ENCODE measurements around the gene ERFE.

ERFE gene

DNA sequence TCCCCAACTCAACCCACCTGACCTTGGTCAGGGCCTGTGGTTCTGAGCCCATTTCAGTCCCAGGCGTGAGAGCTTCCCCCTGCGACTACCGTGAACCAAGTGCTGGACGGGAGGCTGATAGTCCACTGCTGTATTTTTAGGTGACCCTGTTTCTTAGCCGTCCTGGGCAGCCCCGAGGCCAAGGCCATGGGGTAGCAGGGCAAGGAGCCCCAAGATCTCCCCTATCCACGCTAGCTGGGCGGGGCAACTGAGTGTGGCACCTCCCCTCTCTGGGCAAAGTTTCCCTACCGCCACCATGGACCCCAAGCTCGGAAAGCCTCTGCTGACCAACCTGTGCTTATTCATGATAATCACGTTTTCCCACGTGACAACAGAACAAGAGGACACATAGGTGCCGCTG, 20.9 kb upstream of the ERFE start:
- H3K4me3 ChIP-seq: no peak overlapping the region
- no peak overlapping the region for H3K27ac ChIP-seq

DNA sequence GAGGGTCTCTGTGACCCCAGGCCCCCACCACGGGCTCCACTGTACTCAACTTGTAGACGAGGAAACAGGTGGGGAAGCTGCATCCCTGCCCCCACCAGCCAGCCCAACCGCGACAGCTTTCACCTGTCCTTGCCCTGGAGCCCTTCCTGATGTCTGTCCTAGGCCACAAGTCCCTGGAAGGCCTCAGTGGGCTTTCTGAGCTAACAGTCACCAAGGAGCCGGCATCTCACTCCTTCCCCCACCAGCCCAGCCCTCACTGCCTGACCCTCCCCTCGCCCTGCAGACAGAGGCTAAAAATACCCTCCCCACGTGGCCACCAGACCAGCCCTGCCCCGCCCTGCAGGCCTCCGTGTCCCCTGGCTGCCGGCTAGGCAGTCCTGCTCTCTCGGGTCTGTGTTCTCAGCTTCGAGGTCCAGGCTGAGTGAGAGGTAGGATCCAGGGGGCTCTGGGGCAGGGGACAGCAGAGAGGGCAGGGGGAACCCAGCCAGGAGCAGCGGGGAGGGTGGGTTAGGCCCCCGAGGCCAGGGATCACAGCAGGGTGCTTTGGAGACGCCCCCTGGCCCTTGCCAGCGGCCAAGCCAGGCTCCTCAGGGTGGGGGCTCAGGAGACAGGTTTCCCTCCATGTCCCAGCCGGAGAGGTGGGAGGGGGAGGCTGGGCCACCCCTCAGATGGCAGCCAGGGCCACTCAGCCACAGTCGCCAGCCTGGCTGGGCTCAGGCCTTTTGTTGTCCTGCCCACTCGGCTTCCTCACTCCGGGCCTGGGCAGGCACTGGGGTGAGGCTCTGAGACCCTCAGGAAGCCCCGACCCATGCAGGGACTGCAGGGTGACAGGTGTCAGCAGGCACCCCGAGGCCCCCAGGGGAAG, 20.2 kb upstream of the ERFE start, which contains the start of gene KLHL30:
KLHL30 (plus strand) TSS at position 338 of the 865 bp plus-strand sequence. CDS start 2,087 bp downstream, outside the sequence.
- H3K4me3 ChIP-seq: no peak within 1 kb of the TSS
- no peak within 1 kb of the TSS for H3K27ac ChIP-seq

DNA sequence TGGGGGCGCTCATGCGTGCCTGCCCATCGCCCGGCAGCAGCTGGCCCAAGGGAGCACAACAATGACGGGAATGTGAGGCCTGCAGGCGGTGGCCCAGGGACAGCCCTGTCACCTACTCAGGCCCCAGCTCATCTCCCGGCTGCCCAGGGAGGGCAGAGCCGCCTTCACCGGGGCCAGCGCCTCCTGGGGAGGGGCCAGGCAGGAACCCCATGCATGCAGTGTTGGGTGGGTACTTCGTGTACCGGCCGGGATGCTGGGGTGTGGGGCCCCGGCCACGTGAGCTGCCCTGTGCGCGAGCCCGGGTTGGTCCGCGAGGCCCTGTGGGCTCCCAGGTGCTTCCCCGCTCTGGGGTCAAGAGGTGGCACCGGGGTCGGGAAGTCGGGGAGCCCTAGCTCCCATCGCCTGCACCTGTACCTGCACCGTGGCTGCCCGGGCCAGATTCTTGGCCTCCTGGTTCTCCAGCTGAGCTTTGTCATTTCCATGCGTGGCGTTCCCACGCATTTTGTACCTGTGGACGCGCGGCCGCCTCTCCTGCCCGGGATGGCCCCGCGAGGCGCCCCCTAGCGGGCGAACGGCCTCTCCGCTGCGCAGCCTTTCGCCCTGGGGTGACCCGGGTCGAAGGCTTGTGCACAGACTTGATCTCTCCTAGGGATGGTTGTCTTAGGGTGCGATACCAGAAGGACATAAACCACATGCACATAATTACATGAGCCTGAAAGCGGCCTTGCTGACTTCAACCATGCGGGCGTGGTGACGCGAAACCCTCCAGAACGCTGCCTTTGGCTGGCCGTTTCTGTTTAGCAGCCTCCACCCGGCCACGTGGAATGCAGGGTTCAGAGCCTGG, 19.4 kb upstream of the ERFE start:
- H3K4me3 ChIP-seq: no peak overlapping the region
- no peak overlapping the region for H3K27ac ChIP-seq

DNA sequence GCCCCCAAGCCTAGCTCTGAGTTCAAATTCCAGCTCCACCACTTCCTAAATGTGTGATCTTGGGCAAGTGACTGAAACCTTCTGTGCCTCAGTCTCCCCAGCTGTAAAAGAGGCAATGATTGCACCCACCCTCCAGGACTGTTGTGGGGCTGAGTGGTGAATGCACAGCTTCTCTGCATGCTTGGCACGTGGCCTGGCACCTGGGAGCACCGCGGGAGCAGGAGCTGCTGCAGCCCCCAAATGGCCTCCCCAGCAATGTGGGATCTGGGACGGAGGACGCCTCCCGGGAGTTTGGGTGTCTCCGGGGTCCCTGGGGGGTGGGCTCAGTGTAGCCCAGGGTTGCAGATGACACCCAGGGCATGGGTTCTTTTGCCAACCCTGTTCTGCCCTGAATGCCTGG, 18.7 kb upstream of the ERFE start:
- H3K4me3 ChIP-seq: no peak overlapping the region
- H3K27ac ChIP-seq: no peak overlapping the region

DNA sequence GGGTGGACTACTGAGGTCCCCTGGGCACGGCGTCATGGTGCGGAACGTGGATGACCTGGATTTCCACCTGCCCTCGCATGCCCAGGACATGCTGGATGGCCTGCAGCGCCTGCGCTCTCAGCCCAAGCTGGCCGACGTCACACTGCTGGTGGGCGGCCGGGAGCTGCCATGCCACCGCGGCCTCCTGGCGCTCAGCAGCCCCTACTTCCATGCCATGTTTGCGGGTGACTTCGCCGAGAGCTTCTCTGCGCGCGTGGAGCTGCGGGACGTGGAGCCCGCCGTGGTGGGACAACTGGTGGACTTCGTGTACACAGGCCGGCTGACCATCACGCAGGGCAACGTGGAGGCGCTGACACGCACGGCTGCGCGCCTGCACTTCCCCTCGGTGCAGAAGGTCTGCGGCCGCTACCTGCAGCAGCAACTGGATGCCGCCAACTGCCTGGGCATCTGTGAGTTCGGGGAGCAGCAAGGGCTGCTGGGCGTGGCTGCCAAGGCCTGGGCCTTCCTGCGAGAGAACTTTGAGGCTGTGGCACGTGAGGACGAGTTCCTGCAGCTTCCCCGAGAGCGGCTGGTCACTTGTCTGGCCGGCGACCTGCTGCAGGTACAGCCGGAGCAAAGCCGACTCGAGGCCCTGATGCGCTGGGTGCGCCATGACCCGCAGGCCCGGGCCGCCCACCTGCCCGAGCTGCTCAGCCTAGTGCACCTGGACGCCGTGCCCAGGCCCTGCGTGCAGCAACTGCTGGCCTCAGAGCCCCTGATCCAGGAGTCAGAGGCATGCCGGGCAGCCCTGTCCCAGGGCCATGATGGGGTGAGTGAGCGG, 17.8 kb upstream of the ERFE start:
- H3K4me3 ChIP-seq: no peak overlapping the region
- no peak overlapping the region for H3K27ac ChIP-seq

DNA sequence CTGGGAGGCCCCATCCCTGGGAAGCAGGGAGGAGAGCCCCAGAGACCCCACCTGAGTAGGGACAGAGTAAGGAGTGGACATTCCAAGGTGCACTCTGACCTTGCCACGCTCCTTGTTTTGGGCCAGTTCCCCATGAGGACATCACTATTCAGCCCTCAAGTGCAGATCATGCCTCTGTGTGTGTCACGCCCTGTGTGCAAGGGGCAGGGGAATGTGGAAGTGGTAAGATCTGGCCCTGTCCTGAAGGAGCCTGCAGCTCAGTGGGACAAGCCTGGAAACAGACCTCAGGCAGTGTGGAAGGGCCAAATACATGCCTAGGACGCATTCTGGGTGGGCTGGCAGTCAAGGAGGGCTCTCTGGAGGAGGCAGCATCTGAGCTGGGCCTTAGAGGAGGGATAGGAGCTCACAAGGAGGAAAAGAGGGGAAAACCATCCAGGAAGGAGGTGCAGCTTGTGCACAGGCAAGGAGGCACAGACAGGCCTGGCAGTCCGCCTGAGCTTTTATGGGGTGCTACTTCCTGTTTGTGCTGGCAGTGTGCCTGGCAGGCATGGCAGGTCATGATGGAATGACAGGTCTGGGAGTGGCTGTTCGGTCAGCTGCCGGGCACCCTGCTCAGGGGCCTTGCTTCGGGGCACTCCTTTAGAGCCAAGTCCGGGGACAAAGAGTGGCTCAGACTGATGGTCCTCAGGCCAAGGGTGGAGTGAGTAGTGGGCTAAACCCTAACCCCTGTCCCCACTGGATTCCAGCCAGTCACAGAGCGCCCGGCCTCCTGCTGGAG, 17.0 kb upstream of the ERFE start:
- no peak overlapping the region for H3K27ac ChIP-seq
- no peak overlapping the region for H3K4me3 ChIP-seq

DNA sequence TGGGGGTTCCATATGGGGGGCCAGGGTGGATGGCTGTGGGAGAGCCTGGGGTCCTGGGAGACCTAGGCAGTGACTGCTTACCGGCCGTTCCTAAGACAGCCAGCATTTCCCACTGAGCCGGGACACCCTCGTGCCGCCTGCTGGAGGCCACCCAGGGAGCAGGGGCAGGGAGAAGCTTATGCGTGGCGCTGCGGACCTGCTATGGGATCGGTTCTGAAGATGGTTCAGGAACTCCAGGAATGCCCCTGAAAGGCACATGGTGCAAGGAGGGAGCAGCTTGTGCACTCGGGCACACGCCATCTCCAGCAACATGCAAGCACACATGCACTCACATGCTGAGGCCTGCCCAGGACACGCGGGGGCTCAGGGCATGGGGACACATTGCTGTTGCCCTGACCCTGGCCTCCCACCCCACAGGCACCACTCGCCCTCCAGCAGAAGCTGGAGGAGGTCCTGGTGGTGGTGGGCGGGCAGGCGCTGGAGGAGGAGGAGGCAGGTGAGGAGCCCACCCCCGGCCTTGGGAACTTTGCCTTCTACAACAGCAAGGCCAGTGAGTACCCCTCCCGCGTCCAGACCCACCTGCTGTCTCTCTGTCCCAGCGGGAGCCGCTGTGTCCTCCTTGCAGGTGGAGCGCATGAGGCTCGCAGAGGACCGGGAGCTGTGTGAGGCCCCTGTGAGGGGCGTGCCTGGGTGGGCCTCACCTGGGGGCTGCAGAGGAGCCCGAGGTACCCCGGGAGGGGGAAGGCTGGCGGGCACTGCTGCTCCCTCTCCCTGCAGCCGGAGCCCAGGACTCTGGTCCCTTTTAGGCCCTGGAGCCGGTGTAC, 16.2 kb upstream of the ERFE start:
- Histone ChIP-seq H3K4me3 (no peak overlapping the region), H3K27ac (peak overlapping the region in 1 of 21 experiments; percentile 26)

DNA sequence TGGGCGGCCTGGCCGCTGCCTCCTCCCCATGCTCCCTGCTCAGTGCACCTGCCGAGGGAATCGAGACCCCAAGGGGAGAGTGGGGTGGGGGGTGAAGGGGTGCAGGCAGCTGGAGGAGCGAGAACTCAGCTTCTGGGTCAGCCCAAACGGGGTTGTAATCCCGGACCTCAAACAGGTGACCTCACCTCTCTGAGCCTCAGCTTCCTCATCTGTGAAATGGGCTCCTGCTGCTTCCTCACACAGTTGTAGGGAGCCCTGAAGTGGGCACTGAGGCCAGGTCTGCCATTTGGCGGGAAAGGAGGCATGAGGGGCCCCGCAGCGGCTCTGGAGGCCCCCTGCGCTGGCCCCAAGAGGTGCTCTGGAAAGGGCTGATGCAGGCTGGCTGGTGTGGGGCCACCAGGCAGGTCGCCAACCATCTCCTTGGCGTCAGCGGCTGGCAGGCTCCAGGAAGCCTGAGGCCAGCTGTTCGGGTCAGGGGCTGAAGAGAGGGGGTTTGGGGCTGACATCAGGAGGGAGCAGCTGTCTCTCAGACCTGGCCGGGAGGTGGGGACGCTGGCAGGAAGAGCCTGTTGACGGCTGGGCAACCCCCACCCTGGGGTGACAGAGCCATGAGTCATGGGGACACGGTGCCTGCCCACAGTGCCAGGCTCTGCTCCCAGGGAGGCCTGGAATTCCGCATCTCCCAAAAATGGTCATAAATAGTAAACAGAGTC, 15.4 kb upstream of the ERFE start:
- Histone ChIP-seq H3K4me3 (no peak overlapping the region), H3K27ac (peak overlapping the region in 1 of 21 experiments; percentile 26)

DNA sequence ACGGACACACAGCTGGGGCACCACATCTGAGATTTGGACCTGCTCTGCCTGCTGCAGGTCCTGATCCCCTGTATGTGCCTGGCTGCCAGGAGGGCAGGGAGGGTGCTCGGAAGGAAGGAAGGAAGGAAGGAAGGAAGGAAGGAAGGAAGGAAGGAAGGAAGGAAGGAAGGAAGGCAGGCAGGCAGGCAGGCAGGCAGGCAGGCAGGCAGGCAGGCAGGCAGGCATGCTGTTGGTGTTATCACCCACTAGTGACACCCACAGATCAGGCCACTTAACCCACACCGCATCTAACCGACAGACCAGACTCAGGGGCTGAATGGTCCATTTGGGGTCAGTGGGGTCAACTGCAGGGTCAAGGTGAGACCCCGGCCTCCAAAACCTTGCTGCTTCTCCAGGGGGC, 14.5 kb upstream of the ERFE start:
- H3K4me3 ChIP-seq: no peak overlapping the region

DNA sequence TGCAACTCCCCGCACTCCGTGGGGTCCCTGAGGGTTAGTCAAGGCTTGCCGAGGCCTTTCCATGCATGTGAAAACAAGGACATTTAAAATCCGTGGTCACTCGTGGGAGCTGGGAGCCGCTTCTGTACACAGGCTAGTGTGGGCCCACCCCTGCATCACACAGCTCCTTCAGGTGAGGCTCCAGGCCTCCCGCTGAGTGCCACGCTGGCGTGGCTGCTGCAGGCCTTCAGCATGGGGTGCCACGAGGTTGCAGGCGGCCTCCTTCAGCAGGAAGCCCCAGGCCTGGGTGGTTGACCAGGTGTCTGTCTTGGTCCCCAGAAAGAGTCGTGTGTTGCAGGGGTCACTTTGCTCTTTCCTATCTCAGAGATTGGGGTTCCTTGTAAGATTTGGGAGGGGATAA, 13.7 kb upstream of the ERFE start:
- Histone ChIP-seq H3K4me3 (no peak overlapping the region), H3K27ac (no peak overlapping the region)

More for the DNA sequence above, 14.5 kb upstream of the ERFE start:
- no peak overlapping the region for H3K27ac ChIP-seq

DNA sequence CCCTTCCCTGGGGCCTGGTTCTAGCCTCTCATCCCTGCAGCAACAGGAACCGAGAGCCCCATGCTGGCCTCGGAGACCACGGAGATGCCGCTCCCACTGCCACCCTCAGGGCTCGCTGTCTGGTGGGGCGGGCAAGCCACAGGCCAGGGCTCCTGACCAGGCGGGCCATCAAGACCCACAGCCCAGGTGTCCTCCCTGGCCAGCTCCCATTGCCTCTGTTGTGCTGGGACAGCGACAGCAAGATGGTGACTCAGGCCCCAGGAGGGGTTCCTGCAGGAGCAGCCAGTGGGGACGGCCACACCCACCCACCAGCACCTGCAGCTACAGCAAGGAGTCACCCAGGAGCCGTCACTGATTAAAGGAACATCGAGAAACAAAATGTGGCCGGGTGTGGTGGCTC, 12.9 kb upstream of the ERFE start:
- H3K4me3 ChIP-seq: no peak overlapping the region
- H3K27ac ChIP-seq: no peak overlapping the region

DNA sequence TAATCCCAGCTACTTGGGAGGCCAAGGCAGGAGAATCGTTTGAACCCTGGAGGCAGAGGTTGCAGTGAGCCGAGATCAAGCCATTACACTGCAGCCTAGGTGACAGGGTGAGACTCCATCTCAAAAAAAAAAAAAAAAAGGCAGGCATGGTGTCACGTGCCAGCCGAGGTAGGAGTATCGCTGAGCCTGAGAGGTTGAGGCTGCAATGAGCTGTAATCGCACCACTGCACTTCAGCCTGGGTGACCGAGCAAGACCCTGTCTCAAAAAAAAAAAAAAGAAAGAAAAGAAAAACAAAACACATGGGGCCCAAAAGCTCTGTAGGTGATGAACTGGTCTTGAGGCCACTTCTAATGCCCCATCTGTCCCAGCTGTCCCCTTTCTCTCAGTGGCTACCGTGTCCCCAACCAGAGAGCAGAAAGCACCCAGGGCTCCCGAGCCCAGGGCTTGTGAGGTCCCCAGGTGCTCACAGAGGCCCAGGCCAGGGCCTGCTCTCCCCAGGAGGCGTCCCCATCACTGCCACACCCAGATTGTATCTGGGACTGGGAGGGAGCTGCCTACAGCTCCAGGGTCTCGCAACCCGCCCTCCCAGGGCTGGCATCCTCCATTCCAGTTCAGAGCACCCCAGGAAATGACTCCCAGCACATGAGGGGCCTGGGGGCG, 11.8 kb upstream of the ERFE start:
- Histone ChIP-seq H3K27ac (no peak overlapping the region), H3K4me3 (no peak overlapping the region)

DNA sequence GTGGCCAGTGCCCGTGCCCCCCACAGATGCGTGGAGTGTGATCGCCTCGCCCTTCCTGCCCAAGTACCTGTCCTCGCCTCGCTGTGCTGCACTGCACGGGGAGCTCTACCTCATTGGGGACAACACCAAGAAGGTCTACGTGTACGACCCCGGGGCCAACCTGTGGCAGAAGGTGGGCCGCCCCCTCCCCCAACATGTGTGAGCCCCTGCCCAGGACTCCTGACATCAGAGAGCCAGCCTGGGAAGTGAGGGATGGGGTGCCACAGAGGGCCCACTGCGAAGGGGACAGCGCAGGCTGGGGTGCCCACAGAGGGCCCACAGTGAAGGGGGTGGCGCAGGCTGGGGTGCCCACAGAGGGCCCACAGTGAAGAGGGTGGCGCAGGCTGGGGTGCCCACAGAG, 9.8 kb upstream of the ERFE start:
- Histone ChIP-seq H3K4me3 (no peak overlapping the region), H3K27ac (no peak overlapping the region)

DNA sequence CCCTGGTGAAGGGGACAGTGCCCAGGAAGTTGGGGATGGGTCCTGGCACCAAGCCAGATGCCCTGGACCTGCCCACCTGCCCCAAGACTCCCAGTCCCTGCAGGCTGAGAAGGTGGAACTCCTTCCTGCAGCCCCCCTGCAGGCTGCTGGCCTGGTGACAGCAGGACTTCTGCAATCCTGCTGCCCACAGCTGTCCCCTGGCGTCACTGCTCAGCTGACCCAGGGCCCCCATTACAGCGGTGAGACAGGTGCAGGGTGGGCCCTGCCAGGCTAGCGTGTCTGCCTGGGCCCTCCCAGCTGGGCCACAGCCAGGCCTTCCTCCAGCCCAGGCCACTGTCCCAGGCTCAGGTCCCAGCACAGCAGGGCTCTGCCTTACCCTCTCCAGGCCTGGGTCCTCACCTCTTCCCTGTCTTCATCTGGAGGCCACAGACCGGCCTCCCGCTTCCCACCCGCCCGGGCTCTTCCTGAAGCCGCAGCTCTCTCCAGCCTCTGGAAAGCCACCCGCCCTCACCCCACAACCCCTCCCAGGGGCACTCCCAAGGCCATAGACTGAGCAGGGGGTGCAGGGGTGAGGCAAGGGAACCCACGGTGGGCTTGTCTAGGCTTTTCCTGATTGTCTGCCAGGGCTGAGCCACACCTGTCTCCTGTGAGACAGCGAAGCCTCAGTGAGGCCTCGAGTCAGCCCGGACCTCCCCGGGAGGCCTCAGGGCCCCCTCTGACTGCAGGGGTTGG, 8.8 kb upstream of the ERFE start:
- no peak overlapping the region for H3K27ac ChIP-seq
- no peak overlapping the region for H3K4me3 ChIP-seq

DNA sequence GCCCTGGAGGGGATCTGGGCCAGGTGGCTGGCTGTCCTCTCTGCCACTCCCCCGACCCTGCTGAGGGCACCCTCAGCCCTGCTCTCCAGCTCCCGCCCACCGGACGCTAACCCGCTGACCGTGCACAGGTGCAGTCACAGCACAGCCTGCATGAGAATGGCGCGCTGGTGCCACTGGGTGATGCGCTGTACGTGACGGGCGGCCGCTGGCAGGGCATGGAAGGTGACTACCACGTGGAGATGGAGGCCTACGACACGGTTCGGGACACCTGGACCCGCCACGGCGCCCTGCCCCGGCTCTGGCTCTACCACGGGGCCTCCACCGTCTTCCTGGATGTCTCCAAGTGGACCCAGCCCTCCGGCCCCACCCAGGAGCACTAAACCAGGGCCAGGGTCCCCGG, 8.1 kb upstream of the ERFE start:
- no peak overlapping the region for H3K4me3 ChIP-seq
- no peak overlapping the region for H3K27ac ChIP-seq

DNA sequence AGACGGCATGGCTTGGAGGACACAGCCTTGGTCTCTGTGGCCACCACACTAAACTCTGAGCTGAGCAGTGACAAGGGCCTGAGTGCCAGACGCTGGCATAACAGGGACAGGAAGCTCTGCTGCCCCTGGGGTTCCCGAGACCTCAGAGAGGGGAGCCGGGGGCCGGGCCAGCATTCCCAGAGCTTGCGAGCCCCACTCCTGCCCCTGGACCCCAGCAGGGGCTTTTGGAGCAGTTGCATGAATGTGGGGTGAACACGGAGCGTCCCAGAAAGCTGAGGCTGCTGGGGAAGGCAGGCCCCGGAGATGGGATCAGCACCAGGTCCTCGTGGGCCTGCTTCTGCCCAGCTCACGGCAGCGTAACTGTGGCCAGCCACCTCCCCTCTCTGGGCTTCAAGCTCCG, 7.6 kb upstream of the ERFE start:
- Histone ChIP-seq H3K4me3 (no peak overlapping the region), H3K27ac (no peak overlapping the region)
